OCI-LY1 (cell line): ENCODE results near the gene SIRT1.
A peak's percentile ranks its signal among the peaks of the same experiment; 100 is the strongest.

ENCODE experiments used
- H2AFZ ChIP-seq: fragments of 200-600 bp; sonication (generic), shearing (Covaris generic); 2 replicates; pipeline ENCODE4 v1.6.0; 2014; ENCODE audit warnings: antibody characterized with exemption, mild to moderate bottlenecking, low read length
- H3F3A ChIP-seq: fragments of 200-600 bp; sonication (generic), shearing (Covaris generic); 2 replicates; pipeline ENCODE4 v1.6.0; 2014; ENCODE audit warnings: mild to moderate bottlenecking, antibody characterized with exemption, low read length, moderate library complexity; ENCODE audit not compliant: insufficient read depth
- H3K27ac ChIP-seq: fragments of 200-600 bp; sonication (generic); 2 replicates; pipeline ENCODE4 v1.5.1; 2014; ENCODE audit warnings: low read length, mixed run types, mild to moderate bottlenecking, low read depth; ENCODE audit not compliant: poor library complexity, severe bottlenecking
- H3K27me3 ChIP-seq: fragments of 200-600 bp; sonication (generic); 2 replicates; pipeline ENCODE4 v1.6.0; 2014; ENCODE audit warnings: antibody characterized with exemption, mild to moderate bottlenecking, low read length, moderate library complexity; ENCODE audit not compliant: insufficient read depth
- H3K36me3 ChIP-seq: fragments of 200-600 bp; sonication (generic); 2 replicates; pipeline ENCODE4 v1.6.1; 2014; ENCODE audit warnings: mild to moderate bottlenecking, antibody characterized with exemption, low read length, moderate library complexity, mixed read lengths; ENCODE audit not compliant: insufficient read depth
- H3K4me1 ChIP-seq: fragments of 200-600 bp; sonication (generic); 2 replicates; pipeline ENCODE4 v1.5.1; 2014; ENCODE audit warnings: mild to moderate bottlenecking, low read length, moderate library complexity; ENCODE audit not compliant: insufficient read depth, severe bottlenecking
- H3K4me2 ChIP-seq: fragments of 200-600 bp; sonication (generic), shearing (Covaris generic); 2 replicates; pipeline ENCODE4 v1.6.1; 2014; ENCODE audit warnings: low read length
- H3K4me3 ChIP-seq: fragments of 200-600 bp; sonication (generic); 2 replicates; pipeline ENCODE4 v1.5.1; 2014; ENCODE audit warnings: low read length, low read depth, mild to moderate bottlenecking, mixed read lengths; ENCODE audit not compliant: poor library complexity, severe bottlenecking
- H3K79me2 ChIP-seq: fragments of 200-600 bp; shearing (Covaris generic); 2 replicates; pipeline ENCODE4 v1.6.1; 2016; ENCODE audit warnings: mixed run types, low read length, mixed read lengths; ENCODE audit not compliant: insufficient read depth
- H3K9ac ChIP-seq: fragments of 200-600 bp; sonication (generic), shearing (Covaris generic); 2 replicates; pipeline ENCODE4 v1.6.1; 2014; ENCODE audit warnings: mild to moderate bottlenecking, low read length, mixed read lengths
- H3K9me2 ChIP-seq: fragments of 200-600 bp; sonication (generic), shearing (Covaris generic); 2 replicates; pipeline ENCODE4 v1.6.1; 2014; ENCODE audit warnings: low read depth, mild to moderate bottlenecking, low read length, mixed read lengths
- H3K9me3 ChIP-seq: fragments of 200-600 bp; shearing (Covaris generic); 2 replicates; pipeline ENCODE4 v1.6.1; 2014; ENCODE audit warnings: low read length, mixed read lengths
- H4K20me1 ChIP-seq: fragments of 200-600 bp; sonication (generic), shearing (Covaris generic); 2 replicates; pipeline ENCODE4 v1.6.0; 2016; ENCODE audit warnings: mild to moderate bottlenecking, low read length; ENCODE audit not compliant: insufficient read depth
- EZH2 ChIP-seq: fragments of 200-600 bp; sonication (generic), shearing (Covaris generic); IDR thresholded peaks from 2 replicates; pipeline ENCODE4 v1.8.0; 2017; ENCODE audit warnings: borderline replicate concordance, mixed run types, mild to moderate bottlenecking, antibody characterized with exemption, low read length, moderate library complexity, mixed read lengths
- TF ChIP-seq, protein P1 (sequence below): fragments of 200-600 bp; sonication (generic), shearing (Covaris generic); IDR thresholded peaks from 2 replicates; pipeline ENCODE4 v1.5.1; 2017; ENCODE audit warnings: mild to moderate bottlenecking, antibody characterized with exemption, low read length, moderate library complexity, mixed read lengths

The SIRT1 gene

DNA sequence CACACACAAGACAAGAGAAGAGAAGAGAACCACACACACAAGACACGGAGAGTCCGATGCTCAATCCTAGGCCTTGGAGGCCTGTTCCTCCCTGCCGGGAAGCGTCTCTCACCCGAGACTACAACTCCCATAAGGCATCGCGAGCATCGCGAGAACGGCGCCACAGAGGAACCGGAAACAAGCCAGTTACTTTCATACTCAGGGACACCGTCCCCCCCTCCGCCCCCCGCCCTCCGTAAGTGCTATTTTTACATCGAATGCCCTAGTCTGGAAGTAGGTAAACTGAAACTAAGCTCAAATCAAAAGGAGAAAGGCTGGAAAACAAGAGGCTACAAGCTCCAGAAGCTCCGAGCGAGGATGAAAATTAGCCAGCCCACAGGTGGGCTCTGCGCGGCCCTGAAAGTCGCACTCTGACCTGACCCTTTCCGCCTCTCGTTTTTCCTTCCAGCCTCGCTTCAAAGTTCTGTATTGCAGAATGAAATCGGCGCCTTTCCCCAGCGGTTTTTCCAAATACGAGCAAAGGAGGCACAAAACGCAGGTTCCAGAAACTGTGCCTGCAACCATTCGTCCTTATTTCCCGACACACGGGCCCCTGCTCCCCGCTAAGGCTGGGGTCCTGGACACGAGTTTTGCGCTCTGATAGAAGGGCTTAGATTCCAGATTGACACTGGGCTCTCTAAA lies 35.0 kb upstream of the SIRT1 start:
- Histone ChIP-seq H3F3A (no peaks in the 10 kb centered on the region), H3K9me2 (no peaks in the 10 kb centered on the region), H3K9me3 (no peaks in the 10 kb centered on the region), H3K4me1 (peaks cover 9% of the 10 kb centered on the region), H4K20me1 (no peaks in the 10 kb centered on the region), H2AFZ (peak overlapping the region; percentile 4; the same call in 1 of the 2 replicates), H3K79me2 (no peaks in the 10 kb centered on the region), H3K27ac (peak overlapping the region; percentile 42), H3K36me3 (no peaks in the 10 kb centered on the region), H3K4me3 (peak overlapping the region; percentile 82), H3K27me3 (no peaks in the 10 kb centered on the region), H3K9ac (peak overlapping the region; percentile 78), H3K4me2 (peak overlapping the region; percentile 84)
- TF ChIP-seq, protein P1, sequence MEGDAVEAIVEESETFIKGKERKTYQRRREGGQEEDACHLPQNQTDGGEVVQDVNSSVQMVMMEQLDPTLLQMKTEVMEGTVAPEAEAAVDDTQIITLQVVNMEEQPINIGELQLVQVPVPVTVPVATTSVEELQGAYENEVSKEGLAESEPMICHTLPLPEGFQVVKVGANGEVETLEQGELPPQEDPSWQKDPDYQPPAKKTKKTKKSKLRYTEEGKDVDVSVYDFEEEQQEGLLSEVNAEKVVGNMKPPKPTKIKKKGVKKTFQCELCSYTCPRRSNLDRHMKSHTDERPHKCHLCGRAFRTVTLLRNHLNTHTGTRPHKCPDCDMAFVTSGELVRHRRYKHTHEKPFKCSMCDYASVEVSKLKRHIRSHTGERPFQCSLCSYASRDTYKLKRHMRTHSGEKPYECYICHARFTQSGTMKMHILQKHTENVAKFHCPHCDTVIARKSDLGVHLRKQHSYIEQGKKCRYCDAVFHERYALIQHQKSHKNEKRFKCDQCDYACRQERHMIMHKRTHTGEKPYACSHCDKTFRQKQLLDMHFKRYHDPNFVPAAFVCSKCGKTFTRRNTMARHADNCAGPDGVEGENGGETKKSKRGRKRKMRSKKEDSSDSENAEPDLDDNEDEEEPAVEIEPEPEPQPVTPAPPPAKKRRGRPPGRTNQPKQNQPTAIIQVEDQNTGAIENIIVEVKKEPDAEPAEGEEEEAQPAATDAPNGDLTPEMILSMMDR, result no peak
- no peak for TF ChIP-seq EZH2

DNA sequence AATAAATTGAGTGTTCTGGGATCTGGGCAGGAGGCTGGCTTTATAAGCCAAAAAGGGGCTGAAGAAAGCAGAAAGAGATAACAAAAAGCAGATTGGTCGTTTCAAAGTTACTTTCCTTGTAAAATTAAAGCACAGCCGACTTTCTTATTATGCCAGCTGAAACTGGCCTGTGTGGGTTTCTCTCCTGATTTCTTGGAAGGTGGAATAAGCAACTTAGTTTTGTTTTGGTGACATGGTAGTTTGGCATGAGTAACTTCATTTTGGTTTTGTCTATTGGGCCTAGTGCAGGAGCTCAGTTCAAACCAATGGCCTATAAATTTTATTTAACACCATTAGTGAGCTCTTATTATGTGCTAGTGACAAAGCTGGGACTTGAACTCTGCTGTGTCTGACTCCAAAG lies 33.3 kb upstream of the SIRT1 start:
- Histone ChIP-seq H2AFZ (no peak overlapping the region), H3K27me3 (no peaks in the 10 kb centered on the region), H3K4me3 (no peak overlapping the region), H3F3A (no peaks in the 10 kb centered on the region), H3K4me1 (peaks cover 9% of the 10 kb centered on the region), H3K36me3 (no peaks in the 10 kb centered on the region), H3K27ac (no peak overlapping the region), H3K9me3 (no peaks in the 10 kb centered on the region), H4K20me1 (no peaks in the 10 kb centered on the region), H3K4me2 (no peak overlapping the region), H3K79me2 (no peaks in the 10 kb centered on the region), H3K9ac (no peak overlapping the region), H3K9me2 (no peaks in the 10 kb centered on the region)
- TF ChIP-seq, protein P1, result no peak

DNA sequence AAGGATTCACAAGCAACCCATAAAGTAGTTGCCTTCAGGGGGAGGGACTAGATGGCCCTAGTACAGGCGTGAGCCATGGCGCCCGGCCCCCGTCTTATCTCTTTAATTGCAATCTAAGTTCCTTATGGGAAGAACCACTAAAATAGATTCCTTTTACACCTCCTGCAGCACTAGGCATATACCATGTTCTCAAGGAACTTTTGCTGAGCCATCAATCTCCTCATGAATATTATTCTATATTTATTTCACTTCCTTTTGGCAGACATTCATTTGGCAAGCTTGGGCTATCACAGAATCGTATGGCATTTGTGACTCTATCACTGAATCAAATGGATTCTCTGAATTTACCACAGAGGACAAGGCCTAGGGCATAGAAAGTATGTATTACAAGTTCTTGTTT lies 31.7 kb upstream of the SIRT1 start:
- Histone ChIP-seq H3K4me1 (peaks cover 9% of the 10 kb centered on the region), H3K4me2 (no peak overlapping the region), H4K20me1 (no peaks in the 10 kb centered on the region), H3K4me3 (no peak overlapping the region), H3K79me2 (no peaks in the 10 kb centered on the region), H3K27me3 (no peaks in the 10 kb centered on the region), H3F3A (no peaks in the 10 kb centered on the region), H3K36me3 (no peaks in the 10 kb centered on the region), H2AFZ (no peak overlapping the region), H3K9me2 (no peaks in the 10 kb centered on the region), H3K27ac (no peak overlapping the region), H3K9ac (no peak overlapping the region), H3K9me3 (no peaks in the 10 kb centered on the region)
- TF ChIP-seq EZH2, result no peak
- TF ChIP-seq, protein P1, result no peak
